Nephron (organoid): ENCODE results near the gene CUL5.
"Not testable (repeated sequence)": the region's sequence is repeated elsewhere in the genome, so short reads cannot be mapped to it uniquely, and the experiment has no call there.

ENCODE experiments used
- H3K27ac Mint-ChIP-seq, 3 experiments: 2 replicates each; pipeline ENCODE4 v1.8.0; 2020; ENCODE audit warnings: mixed read lengths in 3 of 3, mild to moderate bottlenecking in 2 of 3, moderate library complexity in 1 of 3
- H3K27me3 Mint-ChIP-seq: 2 replicates; pipeline ENCODE4 v1.8.0; 2021; ENCODE audit warnings: low read depth, mild to moderate bottlenecking, moderate library complexity, mixed read lengths
- H3K36me3 Mint-ChIP-seq: 2 replicates; pipeline ENCODE4 v1.8.0; 2020; ENCODE audit warnings: low read depth, mixed read lengths
- H3K4me1 Mint-ChIP-seq: 2 replicates; pipeline ENCODE4 v1.8.0; 2020; ENCODE audit warnings: mixed read lengths
- H3K4me3 Mint-ChIP-seq, 3 experiments: 2 replicates each; pipeline ENCODE4 v1.8.0; 2020; ENCODE audit warnings: mild to moderate bottlenecking in 3 of 3, mixed read lengths in 3 of 3, moderate library complexity in 2 of 3
- H3K9me3 Mint-ChIP-seq: 2 replicates; pipeline ENCODE4 v1.8.0; 2020; ENCODE audit warnings: mixed read lengths
- TF ChIP-seq, protein P1 (sequence below), 3 experiments: fragments of 200-600 bp; sonication (generic); IDR thresholded peaks; one replicate each; pipeline ENCODE4 v1.5.0; 2021; ENCODE audit warnings: antibody characterized with exemption in 3 of 3; ENCODE audit not compliant: unreplicated experiment in 3 of 3

CUL5 gene

DNA sequence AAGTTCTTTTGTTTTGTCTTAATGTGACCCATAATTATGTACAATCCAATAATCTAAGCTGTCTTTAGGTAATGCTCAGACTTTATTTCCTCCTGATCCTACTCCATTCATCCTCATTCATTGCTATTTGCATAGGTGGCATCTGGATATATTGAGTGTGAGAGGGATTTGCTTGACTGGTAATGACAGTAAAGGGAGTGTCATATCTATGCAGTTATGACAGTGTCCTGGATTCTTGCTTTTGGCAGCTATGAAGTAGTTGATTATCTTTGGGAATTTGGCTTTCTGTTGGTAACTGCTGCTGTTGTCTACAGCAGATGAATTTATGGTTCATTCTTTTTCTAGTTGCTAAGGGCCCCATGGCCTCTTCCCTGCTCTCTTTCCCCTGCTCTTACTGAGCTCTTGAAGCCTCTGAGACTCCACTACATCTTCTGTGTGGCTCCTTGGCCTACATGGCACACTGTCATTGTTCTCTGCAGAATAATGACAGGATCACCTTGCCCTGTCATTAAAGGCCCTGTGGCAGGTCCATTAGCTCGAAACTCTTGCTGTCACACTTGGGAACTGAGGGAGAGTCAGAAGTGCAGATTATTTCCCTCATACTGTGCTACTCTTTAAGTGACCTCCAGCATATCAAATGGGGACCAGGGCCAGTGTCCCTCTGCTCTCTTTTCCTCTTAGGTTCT is 92.5 kb downstream of the CUL5 start:
- H3K4me3 Mint-ChIP-seq = no peak overlapping the region
- no peaks in the 10 kb centered on the region for H3K4me1 Mint-ChIP-seq
- no peaks in the 10 kb centered on the region for H3K9me3 Mint-ChIP-seq
- TF ChIP-seq, protein P1, sequence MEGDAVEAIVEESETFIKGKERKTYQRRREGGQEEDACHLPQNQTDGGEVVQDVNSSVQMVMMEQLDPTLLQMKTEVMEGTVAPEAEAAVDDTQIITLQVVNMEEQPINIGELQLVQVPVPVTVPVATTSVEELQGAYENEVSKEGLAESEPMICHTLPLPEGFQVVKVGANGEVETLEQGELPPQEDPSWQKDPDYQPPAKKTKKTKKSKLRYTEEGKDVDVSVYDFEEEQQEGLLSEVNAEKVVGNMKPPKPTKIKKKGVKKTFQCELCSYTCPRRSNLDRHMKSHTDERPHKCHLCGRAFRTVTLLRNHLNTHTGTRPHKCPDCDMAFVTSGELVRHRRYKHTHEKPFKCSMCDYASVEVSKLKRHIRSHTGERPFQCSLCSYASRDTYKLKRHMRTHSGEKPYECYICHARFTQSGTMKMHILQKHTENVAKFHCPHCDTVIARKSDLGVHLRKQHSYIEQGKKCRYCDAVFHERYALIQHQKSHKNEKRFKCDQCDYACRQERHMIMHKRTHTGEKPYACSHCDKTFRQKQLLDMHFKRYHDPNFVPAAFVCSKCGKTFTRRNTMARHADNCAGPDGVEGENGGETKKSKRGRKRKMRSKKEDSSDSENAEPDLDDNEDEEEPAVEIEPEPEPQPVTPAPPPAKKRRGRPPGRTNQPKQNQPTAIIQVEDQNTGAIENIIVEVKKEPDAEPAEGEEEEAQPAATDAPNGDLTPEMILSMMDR (IDR thresholded peaks at IDR 0.05; ENCODE audit: unreplicated experiment in 3 of 3) = no peak
- H3K27me3 Mint-ChIP-seq = no peaks in the 10 kb centered on the region
- no peak overlapping the region for H3K27ac Mint-ChIP-seq
- H3K36me3 Mint-ChIP-seq = peaks cover 60% of the 10 kb centered on the region

DNA sequence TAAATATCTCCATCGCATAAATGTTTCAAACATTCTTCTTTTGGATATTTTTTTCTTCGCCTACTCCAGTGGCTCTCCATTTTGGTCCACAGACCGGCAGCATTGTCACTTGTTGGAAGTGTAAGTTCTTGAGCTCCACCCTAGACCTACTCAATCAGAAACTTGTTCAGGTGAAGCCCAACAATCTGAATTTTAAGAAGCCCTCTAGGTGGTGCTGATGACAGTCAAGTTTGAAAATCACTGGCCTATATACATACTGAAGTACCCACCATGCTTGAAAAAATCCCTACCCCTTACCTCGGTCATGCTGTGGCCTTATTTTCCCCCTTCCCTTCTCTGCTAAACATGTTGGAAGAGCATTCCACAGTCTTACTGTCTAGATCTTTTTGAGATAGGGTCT is 102.4 kb downstream of the CUL5 start:
- H3K27me3 Mint-ChIP-seq = no peaks in the 10 kb centered on the region
- TF ChIP-seq, protein P1 (IDR thresholded peaks at IDR 0.05; ENCODE audit: unreplicated experiment in 3 of 3) = no peak
- H3K9me3 Mint-ChIP-seq = no peaks in the 10 kb centered on the region
- H3K4me3 Mint-ChIP-seq = no peak overlapping the region
- H3K27ac Mint-ChIP-seq = no peak overlapping the region
- peaks cover 3% of the 10 kb centered on the region for H3K36me3 Mint-ChIP-seq
- peaks cover 10% of the 10 kb centered on the region for H3K4me1 Mint-ChIP-seq

GRCh38 chr11:108112057-108112456 is 103.4 kb downstream of the CUL5 start:
- Mint-ChIP-seq H3K27ac (no peak overlapping the region), H3K36me3 (peaks cover 3% of the 10 kb centered on the region), H3K4me1 (peaks cover 15% of the 10 kb centered on the region), H3K9me3 (no peaks in the 10 kb centered on the region), H3K4me3 (no peak overlapping the region), H3K27me3 (no peaks in the 10 kb centered on the region)
- TF ChIP-seq, protein P1 (IDR thresholded peaks at IDR 0.05; ENCODE audit: unreplicated experiment in 3 of 3) = no peak

GRCh38 chr11:108115500-108116140 is 106.9 kb downstream of the CUL5 start:
- TF ChIP-seq, protein P1 (IDR thresholded peaks at IDR 0.05; ENCODE audit: unreplicated experiment in 3 of 3) = no peak
- H3K36me3 Mint-ChIP-seq = peaks cover 3% of the 10 kb centered on the region
- H3K27me3 Mint-ChIP-seq = no peaks in the 10 kb centered on the region
- no peaks in the 10 kb centered on the region for H3K9me3 Mint-ChIP-seq
- no peak overlapping the region for H3K4me3 Mint-ChIP-seq
- peaks cover 15% of the 10 kb centered on the region for H3K4me1 Mint-ChIP-seq
- H3K27ac Mint-ChIP-seq = peak overlapping the region; percentile 91 to 95 (median 95)

GRCh38 chr11:108117746-108118371 is 109.2 kb downstream of the CUL5 start:
- no peaks in the 10 kb centered on the region for H3K36me3 Mint-ChIP-seq
- H3K27ac Mint-ChIP-seq = no peak overlapping the region
- peak overlapping the region in 1 of 3 experiments; percentile 44 for H3K4me3 Mint-ChIP-seq
- TF ChIP-seq, protein P1 (IDR thresholded peaks at IDR 0.05; ENCODE audit: unreplicated experiment in 3 of 3) = peak; percentile 47 to 61 (median 55)
- H3K4me1 Mint-ChIP-seq = peaks cover 27% of the 10 kb centered on the region
- no peaks in the 10 kb centered on the region for H3K9me3 Mint-ChIP-seq
- H3K27me3 Mint-ChIP-seq = no peaks in the 10 kb centered on the region

DNA sequence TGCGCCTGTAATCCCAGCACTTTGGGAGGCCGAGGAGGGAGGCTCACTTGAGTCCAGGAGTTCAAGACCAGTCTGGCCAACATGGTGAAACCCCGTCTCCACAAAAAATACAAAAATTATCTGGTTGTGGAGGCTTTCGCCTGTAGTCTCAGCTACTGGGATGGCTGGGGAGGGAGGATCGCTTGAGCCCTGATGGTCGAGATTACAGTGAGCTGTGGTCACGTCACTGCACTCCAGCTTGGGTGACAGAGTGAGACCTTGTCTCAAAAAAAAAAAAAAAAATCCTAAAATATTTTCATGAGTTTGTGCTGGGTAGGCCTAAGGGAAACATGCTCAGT is 112.2 kb downstream of the CUL5 start:
- not testable (repeated sequence) for H3K27me3 Mint-ChIP-seq
- peaks cover 40% of the 10 kb centered on the region for H3K4me1 Mint-ChIP-seq

More for the DNA sequence above, 112.2 kb downstream of the CUL5 start:
- not testable (repeated sequence) for H3K9me3 Mint-ChIP-seq, H3K36me3 Mint-ChIP-seq
- Mint-ChIP-seq H3K4me3 (peak overlapping the region; percentile 92 to 96 (median 94)), H3K27ac (peak overlapping the region in 1 of 3 experiments; percentile 88)
